GM19240 (cell line): ENCODE data around the gene A1CF.
"Not testable (repeated sequence)": the region's sequence is repeated elsewhere in the genome, so short reads cannot be mapped to it uniquely, and the experiment has no call there.

Experiments used
- DNase-seq: peaks from one replicate; pipeline ENCODE4 v3.0.0; 2011; ENCODE audit warnings: low spot score; ENCODE audit not compliant: insufficient read length

A1CF gene

DNA sequence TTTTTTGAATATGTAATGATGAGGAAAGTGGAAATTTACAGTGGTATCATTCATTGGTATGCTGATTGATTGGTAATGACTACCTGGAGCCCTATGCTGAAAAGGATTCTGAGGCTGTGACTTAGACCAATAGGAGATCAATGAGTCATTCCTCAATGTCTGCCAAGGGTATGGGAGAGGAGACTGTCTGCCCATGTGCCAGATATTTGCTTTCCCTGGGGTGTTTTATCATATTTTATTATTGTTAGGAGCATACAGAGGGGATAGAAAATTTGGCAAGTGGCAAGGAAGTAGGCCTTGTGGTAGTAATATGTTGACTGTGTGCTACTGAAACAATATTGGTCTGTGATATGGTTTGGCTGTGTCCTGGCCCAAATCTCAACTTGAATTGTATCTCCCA, 90.9 kb downstream of the A1CF start:
- DNase-seq, result no peak

DNA sequence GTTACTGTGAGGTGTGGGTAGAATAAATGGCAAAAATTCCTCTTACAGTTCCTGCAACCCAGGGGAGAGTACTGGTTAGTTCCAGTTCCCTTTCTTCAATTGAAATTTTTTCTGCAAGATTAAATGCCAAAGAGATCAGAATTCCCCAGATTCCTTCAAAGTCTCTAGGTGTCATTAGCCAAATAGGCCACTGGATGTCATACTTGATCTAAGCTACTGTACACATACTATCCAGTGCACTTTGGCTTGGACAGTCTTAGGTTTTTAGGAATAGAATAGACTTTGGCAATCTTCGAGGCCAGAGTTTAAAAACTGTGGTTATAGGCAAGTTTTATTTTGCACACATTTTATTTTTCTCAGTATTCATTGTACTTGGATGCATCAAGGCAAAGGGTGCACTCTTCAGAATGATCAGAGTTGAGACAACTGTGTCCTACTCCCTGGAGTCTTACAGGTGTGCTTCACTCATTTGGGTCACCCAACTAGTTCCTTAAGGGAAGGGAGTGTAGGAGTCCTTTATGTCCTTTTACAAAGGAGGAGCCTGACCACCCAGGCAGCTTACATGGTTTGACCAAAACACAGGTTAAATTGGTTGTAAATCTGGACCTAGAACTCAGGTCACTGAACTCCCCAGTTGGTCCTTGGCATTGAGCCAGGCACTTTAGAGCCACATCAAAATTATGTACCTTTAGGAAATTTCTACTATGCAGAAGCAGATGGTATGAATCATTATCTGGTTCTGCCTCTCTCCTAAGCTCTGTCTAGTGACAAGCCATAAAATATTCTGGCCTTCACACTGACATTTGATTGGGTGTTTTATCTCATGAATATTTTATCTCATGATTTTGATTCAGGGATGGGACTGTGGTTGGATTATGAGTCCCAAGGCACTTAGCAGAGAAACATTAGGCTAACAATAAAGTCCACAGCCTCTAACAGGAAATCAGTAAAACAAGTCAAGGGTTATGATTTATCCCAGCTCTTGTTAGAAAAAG, 96.2 kb downstream of the A1CF start:
- DNase-seq, result no peak

DNA sequence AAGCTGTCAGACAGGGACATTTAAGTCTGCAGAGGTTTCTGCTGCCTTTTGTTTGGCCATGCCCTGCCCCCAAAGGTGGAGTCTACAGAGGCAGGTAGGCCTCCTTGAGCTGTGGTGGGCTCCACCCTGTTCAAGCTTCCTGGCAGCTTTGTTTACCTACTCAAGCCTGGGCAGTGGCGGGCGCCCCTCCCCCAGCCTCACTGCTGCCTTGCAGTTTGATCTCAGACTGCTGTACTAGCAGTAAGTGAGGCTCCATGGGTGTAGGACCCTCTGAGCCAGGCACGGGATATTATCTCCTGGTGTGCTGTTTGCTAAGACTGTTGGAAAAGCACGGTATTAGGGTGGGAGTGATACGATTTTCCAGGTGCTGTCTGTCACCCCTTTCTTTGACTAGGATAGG, 97.5 kb downstream of the A1CF start:
- not testable (repeated sequence) for DNase-seq

DNA sequence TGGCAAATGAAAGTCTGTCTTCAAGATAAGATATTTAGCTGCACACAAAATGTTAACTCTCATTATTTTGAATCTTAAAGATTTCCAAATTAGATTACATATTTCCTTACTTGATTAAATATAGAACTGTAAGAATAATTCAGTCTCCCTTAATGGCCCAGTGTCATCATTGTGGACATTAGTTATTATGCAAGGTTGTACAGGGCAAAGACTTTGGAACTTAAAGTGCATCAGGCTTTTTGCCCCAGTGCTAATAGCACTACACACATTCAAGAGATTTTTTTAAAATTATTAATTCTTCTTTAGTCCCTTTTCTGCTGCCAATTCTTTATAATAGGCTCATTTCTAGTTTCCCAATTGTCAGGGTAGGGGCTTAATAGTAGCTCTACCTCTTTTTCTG, 103.4 kb downstream of the A1CF start:
- DNase-seq, result not testable (repeated sequence)

DNA sequence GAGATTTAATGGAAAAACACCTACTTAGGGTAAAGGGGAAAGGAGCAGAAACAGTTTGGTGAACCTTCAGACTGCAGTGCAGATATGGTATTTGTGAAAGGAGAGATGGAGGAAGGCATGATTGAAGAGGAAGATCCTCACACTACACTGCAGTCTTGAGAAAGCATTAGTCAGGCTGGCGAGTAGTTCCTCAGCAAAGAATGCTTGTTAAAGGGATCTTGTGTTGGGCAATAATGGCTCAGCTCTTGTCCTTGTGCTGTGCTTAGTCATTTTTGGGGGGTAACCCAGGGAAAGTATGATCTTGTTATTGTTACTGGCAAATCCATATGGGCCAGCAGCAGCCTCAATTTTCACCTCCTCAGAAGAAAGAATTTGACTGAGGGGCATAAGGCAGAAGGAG, 105.4 kb downstream of the A1CF start:
- not testable (repeated sequence) for DNase-seq

DNA sequence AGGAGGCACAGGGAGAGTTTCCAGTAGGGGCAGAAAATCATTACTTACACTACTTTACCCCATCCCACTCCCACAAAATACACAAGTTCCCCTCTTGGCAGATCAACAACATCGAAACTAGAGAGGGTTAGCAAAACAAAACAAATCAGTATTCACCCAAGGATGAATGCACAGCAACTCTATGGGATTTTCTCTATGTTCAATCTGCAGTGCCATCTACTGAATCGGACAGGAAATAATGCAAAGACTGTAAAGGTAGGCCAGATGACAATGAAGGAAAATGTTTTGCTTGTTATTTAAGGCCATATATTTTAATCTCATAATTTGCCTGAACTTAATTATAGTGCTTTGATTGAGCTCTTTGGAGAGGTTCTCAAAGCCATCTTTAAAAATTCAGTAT, 110.6 kb downstream of the A1CF start:
- not testable (repeated sequence) for DNase-seq

DNA sequence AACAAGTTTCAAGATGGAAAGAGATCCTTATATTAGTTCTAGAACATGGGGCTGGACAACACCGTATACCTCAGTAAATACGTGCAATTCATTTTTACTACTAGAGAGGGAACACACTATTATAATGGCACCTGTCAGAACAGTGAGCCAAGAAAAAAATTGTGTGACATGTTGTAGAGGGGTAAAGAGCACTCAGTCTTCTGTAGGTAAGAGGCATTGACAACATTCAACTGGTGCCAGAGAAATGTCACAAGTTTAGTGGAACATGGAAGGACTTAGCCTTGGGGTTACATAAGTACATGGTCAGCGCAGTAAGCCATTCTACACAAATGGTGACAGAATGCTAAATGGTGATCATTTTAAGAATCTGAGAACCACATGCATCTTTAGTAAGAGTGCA, 113.4 kb downstream of the A1CF start:
- not testable (repeated sequence) for DNase-seq

DNA sequence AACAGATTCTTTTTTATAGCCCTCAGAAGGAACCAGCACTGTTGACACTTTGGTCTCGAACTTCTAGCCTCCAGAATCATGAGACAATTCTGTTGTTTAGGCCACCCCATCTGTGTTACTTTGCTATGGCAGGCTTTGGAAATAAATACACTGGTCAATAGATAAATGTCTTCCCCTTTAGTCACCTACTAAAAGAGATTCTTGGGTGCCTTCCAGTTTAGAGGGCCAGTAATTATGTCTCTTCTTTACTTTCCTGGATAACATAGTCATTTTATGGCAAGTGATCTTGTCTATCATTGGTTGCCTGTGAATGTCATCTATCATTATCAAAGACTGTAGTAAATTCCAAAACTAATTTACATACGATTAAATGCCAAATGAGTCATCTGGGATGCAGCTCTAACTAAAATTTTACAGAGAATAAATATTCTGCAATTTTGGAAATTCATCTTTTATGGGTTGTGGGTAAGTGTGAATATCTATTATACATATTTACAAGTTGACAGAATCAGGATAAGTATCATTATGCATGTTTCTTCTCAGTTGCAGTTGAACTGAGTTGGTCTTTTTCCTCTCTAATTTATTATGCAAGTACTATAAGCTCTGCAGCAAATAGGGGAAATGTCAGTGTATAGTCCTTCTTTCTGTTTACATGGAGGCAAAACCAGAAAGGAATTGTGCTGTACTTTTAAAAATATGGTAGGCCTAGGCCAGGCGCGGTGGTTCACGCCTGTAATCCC, 118.5 kb downstream of the A1CF start:
- DNase-seq, result not testable (repeated sequence)
